PC-9 (cell line): ENCODE data around the gene SIPA1. TPM values are rescaled to one million over a fixed set of nuclear protein-coding genes. Genes with fewer than 3 reads are reported as not detected.
"Not testable (repeated sequence)": the region's sequence is repeated elsewhere in the genome, so short reads cannot be mapped to it uniquely, and the experiment has no call there.

ENCODE experiments used
- BruUV-seq: library from RNA; stranded (reverse); fragments of 400-500 nt; replicated peaks from 2 replicates; lab custom pipeline; 2021; lab: Mats Ljungman, UMichigan
- CTCF ChIA-PET: fragments of 300-600 bp; sonication (Branson Sonifier 250); formaldehyde crosslinking; loops from one replicate; lab custom pipeline; 2022; ENCODE audit warnings: antibody characterized with exemption; lab: Charles Lee
- POLR2A ChIA-PET: fragments of 300-600 bp; sonication (Branson Sonifier 250); formaldehyde crosslinking; loops from one replicate; lab custom pipeline; 2022; ENCODE audit warnings: antibody characterized with exemption; ENCODE audit not compliant: unreplicated experiment; lab: Charles Lee
- DNase-seq, 2 experiments: peaks; one replicate each; pipeline versions ENCODE4 v3.0.0 to v3.0.0-alpha.2; 2015 to 2022; ENCODE audit warnings: mixed read lengths in 1 of 2
- H2AFZ ChIP-seq: fragments of 200-600 bp; sonication (generic); 2 replicates; pipeline ENCODE4 v1.8.1; 2017; ENCODE audit warnings: antibody characterized with exemption
- H3F3A ChIP-seq: fragments of 200-600 bp; sonication (generic); 2 replicates; pipeline ENCODE4 v1.8.1; 2017; ENCODE audit warnings: antibody characterized with exemption, mild to moderate bottlenecking, low read depth; ENCODE audit not compliant: insufficient read depth
- H3K27ac ChIP-seq: fragments of 200-600 bp; sonication (generic); 2 replicates; pipeline ENCODE4 v1.6.1; 2016; ENCODE audit warnings: mixed run types
- H3K27me3 ChIP-seq: fragments of 200-600 bp; sonication (generic); 2 replicates; pipeline ENCODE4 v1.6.1; 2016; ENCODE audit warnings: low read depth, mixed run types; ENCODE audit not compliant: insufficient read depth
- H3K36me3 ChIP-seq: fragments of 200-600 bp; sonication (generic); 2 replicates; pipeline ENCODE4 v1.6.1; 2016; ENCODE audit warnings: low read depth, mixed run types
- H3K4me1 ChIP-seq: fragments of 200-600 bp; sonication (generic); replicated peaks from 2 replicates; pipeline ENCODE4 v1.6.1; 2016; ENCODE audit warnings: mixed run types; ENCODE audit not compliant: insufficient read depth
- H3K4me2 ChIP-seq: fragments of 200-600 bp; sonication (generic); 2 replicates; pipeline ENCODE4 v1.6.1; 2017; ENCODE audit warnings: mixed run types
- H3K4me3 ChIP-seq: fragments of 200-600 bp; sonication (generic); 2 replicates; pipeline ENCODE4 v1.6.1; 2016; ENCODE audit warnings: mixed run types
- H3K79me2 ChIP-seq: fragments of 200-600 bp; sonication (generic); 2 replicates; pipeline ENCODE4 v1.6.1; 2017; ENCODE audit warnings: low read depth, mixed run types
- H3K9me2 ChIP-seq: fragments of 200-600 bp; sonication (generic); 2 replicates; pipeline ENCODE4 v1.8.1; 2017; ENCODE audit warnings: mild to moderate bottlenecking; ENCODE audit not compliant: insufficient read depth
- H3K9me3 ChIP-seq: fragments of 200-600 bp; sonication (generic); 2 replicates; pipeline ENCODE4 v1.8.1; 2016; ENCODE audit warnings: low read depth; ENCODE audit not compliant: insufficient read depth
- H4K20me1 ChIP-seq: fragments of 200-600 bp; sonication (generic); 2 replicates; pipeline ENCODE4 v1.8.1; 2017; ENCODE audit not compliant: insufficient read depth
- EZH2 ChIP-seq: fragments of 200-600 bp; sonication (generic); IDR thresholded peaks from 2 replicates; pipeline ENCODE4 v1.8.0; 2017; ENCODE audit warnings: antibody characterized with exemption, low read depth
- intact Hi-C: fragments of 100-400 bp; cut with micrococcal nuclease; formaldehyde crosslinking; loops from one replicate; pipeline ENCODE4 v1.10.0; 2022; ENCODE audit not compliant: unreplicated experiment
- total RNA-seq: library from RNA; stranded (reverse); gene quantifications from 2 replicates; pipeline ENCODE4 v1.2.3, GENCODE V29; 2021
- TF ChIP-seq, protein P1 (sequence below): fragments of 200-600 bp; sonication (generic); conservative IDR thresholded peaks from 2 replicates; pipeline ENCODE4 v1.6.1; 2017; ENCODE audit warnings: mixed run types, antibody characterized with exemption, mild to moderate bottlenecking, moderate library complexity

The SIPA1 gene
- total RNA-seq, 1 experiment from 2014 or later: 65.6 TPM

DNA sequence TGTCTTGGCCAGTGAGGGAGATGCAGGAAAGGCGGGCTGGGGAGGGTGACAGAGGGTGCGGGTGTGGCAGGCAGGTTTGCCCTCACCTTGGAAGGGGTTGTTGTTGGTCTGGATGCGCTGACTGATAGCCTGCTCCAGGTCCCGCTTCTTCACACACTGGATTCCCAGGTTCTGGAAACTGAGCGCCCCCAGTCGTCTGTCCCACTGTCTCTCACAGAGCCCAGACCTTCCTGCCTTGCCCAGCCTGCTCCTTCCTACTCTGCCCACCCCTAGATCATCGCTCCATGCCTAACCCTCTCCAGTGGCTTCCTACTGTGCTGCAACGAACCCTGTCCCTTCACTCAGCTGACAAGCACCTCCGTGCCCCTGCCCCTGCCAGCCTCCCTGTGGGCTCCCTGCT, 22.1 kb downstream of the SIPA1 start:
- Histone ChIP-seq H4K20me1 (peaks cover 6% of the 10 kb centered on the region), H3K27ac (no peak overlapping the region), H3K4me1 (peaks cover 20% of the 10 kb centered on the region), H2AFZ (no peak overlapping the region), H3K9me2 (no peaks in the 10 kb centered on the region), H3F3A (peaks cover 18% of the 10 kb centered on the region), H3K9me3 (no peaks in the 10 kb centered on the region), H3K4me3 (no peak overlapping the region), H3K36me3 (peaks cover 37% of the 10 kb centered on the region), H3K4me2 (no peak overlapping the region), H3K79me2 (peaks cover 24% of the 10 kb centered on the region), H3K27me3 (no peaks in the 10 kb centered on the region)
- TF ChIP-seq, protein P1, sequence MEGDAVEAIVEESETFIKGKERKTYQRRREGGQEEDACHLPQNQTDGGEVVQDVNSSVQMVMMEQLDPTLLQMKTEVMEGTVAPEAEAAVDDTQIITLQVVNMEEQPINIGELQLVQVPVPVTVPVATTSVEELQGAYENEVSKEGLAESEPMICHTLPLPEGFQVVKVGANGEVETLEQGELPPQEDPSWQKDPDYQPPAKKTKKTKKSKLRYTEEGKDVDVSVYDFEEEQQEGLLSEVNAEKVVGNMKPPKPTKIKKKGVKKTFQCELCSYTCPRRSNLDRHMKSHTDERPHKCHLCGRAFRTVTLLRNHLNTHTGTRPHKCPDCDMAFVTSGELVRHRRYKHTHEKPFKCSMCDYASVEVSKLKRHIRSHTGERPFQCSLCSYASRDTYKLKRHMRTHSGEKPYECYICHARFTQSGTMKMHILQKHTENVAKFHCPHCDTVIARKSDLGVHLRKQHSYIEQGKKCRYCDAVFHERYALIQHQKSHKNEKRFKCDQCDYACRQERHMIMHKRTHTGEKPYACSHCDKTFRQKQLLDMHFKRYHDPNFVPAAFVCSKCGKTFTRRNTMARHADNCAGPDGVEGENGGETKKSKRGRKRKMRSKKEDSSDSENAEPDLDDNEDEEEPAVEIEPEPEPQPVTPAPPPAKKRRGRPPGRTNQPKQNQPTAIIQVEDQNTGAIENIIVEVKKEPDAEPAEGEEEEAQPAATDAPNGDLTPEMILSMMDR: no peak
- TF ChIP-seq EZH2: no peak
- BruUV-seq: no TSS peak
- DNase-seq: no peak
- ChIA-PET CTCF (no interaction called here), POLR2A (interaction anchor here (0.7 kb wide), 1 partner anchor 495 kb away, joined by 4 read pairs; no protein-coding TSS in a partner anchor)
- intact Hi-C loops: no loop called here

DNA sequence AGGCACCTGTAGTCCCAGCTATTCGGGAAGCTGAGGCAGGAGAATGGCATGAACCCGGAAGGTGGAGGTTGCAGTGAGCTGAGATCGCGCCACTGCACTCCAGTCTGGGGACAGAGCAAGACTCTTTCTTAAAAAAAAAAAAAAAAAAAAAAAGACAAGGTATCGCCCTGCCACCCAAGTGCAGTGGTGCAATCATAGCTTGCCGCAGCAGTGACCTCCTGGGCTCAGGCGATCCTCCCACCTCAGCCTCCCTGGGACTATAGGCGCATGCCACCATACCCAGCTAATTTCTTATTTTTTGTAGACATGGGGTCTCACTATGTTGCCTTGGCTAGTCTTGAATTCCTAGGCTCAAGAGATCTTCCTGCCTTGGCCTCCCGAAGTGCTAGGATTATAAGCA, 23.0 kb downstream of the SIPA1 start:
- POLR2A ChIA-PET: interaction anchor here (0.5 to 0.7 kb wide), 3 partner anchors 153 to 494 kb away, joined by 4 to 21 read pairs (median 8); no protein-coding TSS in a partner anchor
- peaks cover 24% of the 10 kb centered on the region for H3K79me2 ChIP-seq
- H3K9me3 ChIP-seq, intact Hi-C loops, H2AFZ ChIP-seq, CTCF ChIA-PET, H3K9me2 ChIP-seq, BruUV-seq, H3K27ac ChIP-seq, H4K20me1 ChIP-seq, H3K27me3 ChIP-seq, DNase-seq: not testable (repeated sequence)
- H3K4me1 ChIP-seq: peaks cover 20% of the 10 kb centered on the region
- peak overlapping the region; percentile 97; the same call in 1 of the 2 replicates for H3K4me2 ChIP-seq
- H3F3A ChIP-seq: peaks cover 17% of the 10 kb centered on the region
- H3K4me3 ChIP-seq: peak overlapping the region; percentile 99; the same call in 1 of the 2 replicates
- H3K36me3 ChIP-seq: peaks cover 37% of the 10 kb centered on the region

DNA sequence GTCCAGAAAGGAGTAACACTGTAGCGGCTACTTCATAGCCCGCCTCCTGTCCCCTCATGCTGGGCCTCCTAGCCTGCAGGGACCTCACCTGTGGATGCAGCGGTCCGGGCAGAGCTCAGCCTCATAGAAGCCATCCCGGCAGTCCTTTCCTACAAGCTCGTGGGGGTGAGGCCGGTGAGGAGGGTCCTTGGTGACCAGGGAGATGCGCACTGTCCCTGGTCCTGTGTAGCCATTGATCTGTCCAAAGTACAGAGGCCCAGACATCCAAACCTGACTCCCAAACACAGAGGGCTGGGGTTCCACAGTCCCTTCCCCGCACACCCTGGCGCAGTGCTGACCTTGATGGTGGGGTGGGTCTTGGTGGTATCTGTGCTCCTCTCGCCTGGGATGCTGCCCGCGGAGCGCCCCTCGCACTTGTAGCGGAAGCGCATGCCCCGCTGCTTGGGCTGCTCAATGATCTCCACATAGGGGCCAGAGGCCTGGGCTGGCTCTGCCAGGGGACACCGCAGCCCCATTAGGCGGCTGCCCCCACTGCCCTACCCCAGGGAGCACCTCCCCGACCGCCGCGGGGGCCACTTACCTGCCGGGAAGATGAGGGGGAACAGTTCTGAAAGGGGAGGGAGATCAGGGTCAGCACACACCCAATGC, 23.8 kb downstream of the SIPA1 start:
- Histone ChIP-seq H4K20me1 (peaks cover 6% of the 10 kb centered on the region), H3K9me3 (no peaks in the 10 kb centered on the region), H3K4me3 (peak overlapping the region; percentile 99), H2AFZ (no peak overlapping the region), H3F3A (peaks cover 14% of the 10 kb centered on the region), H3K4me1 (peaks cover 20% of the 10 kb centered on the region), H3K36me3 (peaks cover 37% of the 10 kb centered on the region), H3K27me3 (no peaks in the 10 kb centered on the region), H3K27ac (peak overlapping the region; percentile 40; the same call in 1 of the 2 replicates), H3K4me2 (peak overlapping the region; percentile 97), H3K79me2 (peaks cover 24% of the 10 kb centered on the region), H3K9me2 (no peaks in the 10 kb centered on the region)
- no peak for DNase-seq
- intact Hi-C loops: no loop called here
- ChIA-PET CTCF (no interaction called here), POLR2A (interaction anchor here (0.5 kb wide), 1 partner anchor 154 kb away, joined by 8 read pairs; no protein-coding TSS in a partner anchor)
- BruUV-seq: no TSS peak
- TF ChIP-seq EZH2: no peak
- TF ChIP-seq, protein P1: no peak
